ENCODE measurements around the gene FOXS1.
A peak's percentile ranks its signal among the peaks of the same experiment; 100 is the strongest.

The FOXS1 gene

DNA sequence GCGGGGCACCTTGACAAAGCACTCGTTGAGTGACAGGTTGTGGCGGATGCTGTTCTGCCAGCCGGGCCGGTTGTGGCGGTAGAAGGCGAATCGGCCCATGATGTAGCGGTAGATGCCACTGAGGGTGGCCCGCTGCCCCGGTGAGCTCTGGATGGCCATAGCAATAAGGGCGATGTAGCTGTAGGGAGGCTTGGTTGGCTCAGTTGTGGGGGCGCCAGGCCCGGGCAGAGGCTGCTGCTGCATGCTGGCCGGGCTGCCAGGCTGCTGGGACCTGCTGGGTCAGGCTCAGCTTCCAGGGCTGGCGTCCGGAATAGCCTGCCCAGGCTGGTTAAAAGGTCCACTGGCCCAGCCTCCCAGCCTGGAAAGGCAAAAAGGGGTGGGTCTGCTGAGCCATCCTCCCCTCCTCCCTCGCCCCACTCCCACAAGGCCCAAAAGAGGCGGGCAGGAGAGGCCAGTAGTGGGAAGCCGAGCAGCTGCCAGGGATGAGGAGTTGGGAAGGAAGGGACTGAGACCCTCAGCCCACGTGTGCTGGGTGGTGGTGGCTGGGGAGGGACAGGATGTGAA is at the start of gene FOXS1:
Gene FOXS1, minus strand, starts transcription at position 305 of the 564 bp plus-strand sequence. Its CDS starts 62 bp downstream, at position 243.
- no peak for DNase-seq

DNA sequence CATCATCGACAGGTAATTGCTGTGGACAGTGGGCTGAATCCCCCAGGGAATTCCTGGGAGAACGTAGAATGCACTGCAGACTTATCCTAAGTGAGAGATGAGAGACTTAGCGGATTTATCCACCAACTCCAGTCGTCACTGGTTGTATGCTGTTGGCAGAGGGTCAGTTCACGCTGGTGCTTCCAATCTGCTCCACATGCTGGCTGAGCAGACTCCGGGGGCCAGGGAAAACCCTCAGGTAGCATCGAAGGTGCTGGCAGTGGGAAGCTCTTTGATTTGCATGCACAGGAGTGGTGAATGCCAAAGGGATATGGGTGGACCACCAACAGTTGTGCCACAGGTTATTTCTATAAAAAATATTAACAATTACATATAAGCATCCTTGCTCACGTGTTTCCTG is 45.2 kb upstream of the FOXS1 start:
- DNase-seq: no peak

DNA sequence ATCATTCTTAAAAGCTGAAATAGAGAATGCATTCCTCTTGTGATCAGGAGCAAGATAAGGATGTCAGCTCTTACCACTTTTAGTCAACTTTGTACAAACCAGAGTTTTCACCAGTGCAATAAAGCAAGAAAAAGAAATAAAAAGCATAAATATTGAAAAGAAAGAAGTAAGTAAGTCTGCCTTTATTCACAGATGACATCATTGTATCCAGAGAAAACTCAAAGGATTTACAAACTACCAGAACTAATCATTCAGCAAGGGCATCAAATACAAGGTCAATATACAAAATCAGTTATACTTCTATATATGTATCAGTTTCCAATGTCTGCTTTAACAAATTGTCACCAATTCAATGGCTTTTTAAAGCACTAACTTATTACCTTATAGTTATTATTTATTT is 38.4 kb upstream of the FOXS1 start:
- no peak for DNase-seq

DNA sequence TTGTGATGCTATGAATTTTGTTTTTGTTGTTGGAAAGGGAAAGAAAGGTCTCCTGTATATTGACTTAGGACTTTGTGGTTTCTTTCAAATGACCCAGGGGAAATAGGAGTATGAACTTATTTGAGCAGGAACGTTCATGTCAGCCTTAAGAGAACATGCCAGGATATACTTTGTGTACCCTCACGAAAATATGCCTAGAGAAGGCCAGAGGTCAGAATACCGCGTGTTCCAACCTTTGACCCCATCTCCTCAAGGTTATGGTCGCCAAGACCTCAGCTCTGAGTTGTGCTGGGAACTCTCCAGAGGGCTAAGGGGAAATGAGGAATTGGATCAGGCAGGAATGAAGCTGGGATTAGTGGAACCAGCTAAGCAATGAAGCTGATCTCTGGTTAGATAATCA is 36.5 kb upstream of the FOXS1 start:
- no peak for DNase-seq

DNA sequence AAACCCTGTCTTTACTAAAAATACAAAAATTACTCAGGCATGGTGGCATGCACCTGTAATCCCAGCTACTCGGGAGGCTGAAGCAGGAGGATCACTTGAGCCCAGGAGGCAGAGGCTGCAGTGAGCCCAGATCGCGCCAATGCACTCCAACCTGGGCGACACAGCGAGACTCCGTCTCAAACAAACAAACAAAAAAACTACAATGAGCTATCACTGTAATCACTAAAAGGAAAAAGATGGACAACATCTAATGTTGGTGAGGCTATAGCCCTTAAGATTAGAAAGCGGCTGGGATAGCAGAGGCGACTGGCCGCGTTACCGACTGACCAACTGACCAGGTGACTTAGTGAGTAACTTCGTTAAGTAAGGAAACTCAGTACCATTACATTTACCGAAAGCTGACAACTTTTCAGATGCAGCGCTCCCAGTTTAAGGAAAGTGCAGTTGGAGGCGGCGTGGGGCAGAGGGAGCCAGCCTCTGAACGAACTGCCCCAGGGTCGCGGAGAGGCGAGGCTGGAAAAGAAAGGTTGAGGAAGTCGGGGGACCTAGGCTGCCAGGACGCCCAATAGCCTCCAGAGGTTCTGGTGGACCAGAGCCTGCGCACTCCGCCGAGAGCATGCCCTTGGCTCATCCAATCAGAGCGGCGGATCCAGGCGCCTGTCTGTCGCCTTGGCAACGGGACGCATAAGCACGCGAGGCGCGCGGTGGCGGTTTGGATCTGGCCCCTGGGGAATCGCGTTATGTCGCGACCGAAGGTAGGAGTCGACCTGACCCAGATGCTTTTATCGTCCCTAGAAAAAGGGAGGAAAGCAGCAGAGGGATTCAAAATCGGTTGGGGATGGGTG is 34.0 kb upstream of the FOXS1 start:
- DNase-seq: peak; percentile 81

DNA sequence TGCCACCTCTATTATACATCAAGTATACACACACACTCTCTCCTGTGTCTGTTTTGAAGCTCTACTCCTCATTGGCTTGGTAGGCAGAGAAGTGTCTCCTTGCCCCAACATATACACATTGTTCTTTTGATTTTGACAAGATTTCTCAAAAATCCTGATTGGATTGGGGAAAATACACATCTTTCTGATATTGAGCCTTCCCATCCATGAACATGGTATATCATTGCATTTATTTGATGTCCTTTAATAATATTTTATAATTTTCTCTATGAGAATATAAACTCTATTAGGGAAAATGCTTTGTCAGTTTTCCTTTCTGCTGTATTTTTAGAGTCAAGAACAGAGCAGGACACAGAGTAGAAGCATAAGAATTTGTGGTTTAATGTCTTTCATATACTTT is 32.3 kb upstream of the FOXS1 start:
- no peak for DNase-seq

DNA sequence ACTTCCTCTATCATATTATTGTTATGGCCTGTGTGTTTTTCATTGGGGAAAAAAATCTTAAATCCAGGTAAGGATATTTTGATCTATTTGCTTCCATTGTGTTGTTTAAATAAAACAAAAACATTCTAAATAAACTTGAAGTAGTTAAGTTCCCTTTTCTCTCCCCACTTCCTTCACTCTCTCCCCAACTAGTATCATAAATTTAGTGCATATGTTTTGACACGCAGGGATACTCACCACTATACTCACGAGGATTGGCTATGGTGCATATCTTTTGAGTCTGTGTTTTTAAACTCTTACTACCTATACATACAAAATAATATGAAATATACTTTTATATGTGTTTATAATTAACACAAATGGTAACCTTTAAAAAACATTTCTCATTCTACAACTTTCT is 30.3 kb upstream of the FOXS1 start:
- no peak for DNase-seq

DNA sequence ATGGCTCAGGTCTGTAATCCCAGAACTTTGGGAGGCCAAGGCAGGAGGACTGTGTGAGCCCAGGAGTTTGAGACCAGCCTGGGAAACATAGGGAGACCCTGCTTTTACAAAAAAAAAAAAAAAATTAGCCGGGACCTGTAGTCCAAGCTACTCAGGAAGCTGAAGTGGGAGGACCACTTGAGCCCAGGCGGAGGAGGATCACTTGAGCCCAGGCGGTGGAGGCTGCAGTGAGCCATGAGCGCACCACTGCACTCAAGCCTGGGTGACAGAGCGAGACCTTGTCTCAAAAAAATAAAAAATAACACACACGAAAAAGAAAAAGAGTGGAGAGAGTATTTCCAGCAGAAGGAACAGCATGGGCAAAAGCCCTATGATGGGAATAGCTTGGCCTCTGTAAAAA is 27.0 kb upstream of the FOXS1 start:
- no peak for DNase-seq

DNA sequence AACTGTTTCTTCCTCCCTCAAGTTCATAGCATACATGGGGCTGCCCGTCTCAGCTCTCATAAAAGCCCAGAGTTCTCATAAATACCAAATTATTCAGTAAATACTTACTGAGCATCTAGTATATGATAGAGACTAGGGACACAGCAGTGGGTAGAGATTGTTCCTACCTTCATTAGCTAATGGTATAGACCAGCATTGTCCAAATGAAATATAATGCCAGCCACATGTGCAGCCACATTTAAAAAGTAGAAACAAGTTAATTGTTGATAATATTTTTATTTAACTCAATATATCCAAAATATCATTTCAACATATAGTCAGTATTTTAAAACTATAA is 26.2 kb upstream of the FOXS1 start:
- DNase-seq: no peak

DNA sequence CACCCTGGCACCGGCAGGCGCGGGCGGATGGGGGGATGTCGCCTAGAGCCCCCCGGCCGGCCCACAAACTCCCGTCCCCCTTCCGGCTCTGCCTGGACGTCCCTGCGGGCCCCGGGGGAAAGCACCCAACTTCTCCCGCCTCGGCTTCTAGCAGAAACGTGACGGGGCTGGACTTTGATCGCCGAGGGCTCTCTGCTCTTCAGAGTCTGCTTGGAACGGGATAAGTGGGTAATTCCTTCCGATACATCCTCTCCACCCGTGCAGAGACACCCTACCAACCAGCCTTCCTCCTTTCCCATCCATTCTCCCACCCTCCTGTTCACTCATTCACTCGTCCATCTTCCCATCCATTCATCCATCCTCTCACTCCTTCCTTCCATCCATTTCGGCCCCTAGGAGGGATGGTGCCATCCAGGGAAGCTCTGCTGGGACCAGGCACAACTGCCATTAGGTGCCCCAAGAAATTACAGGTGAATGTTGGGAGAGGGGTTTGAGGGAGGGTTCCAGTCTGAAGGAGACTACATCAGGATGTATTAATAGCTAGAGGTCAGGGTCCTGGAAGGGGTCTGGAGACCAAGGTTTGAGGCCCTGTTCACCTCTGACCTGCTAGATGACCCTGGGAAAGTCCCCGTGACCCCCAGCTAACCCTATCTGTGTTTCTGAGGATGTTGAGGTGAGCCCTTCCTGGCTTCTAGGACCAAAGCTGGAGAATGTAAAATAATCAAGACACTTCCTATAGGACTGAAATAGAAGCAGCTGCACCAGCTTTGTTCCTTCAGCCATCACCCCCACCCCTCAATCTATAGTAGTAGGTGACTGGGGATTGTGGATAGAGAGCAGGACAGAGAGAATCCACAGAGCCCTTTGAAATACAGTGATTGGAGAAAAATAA is 25.6 kb upstream of the FOXS1 start:
- DNase-seq: no peak

DNA sequence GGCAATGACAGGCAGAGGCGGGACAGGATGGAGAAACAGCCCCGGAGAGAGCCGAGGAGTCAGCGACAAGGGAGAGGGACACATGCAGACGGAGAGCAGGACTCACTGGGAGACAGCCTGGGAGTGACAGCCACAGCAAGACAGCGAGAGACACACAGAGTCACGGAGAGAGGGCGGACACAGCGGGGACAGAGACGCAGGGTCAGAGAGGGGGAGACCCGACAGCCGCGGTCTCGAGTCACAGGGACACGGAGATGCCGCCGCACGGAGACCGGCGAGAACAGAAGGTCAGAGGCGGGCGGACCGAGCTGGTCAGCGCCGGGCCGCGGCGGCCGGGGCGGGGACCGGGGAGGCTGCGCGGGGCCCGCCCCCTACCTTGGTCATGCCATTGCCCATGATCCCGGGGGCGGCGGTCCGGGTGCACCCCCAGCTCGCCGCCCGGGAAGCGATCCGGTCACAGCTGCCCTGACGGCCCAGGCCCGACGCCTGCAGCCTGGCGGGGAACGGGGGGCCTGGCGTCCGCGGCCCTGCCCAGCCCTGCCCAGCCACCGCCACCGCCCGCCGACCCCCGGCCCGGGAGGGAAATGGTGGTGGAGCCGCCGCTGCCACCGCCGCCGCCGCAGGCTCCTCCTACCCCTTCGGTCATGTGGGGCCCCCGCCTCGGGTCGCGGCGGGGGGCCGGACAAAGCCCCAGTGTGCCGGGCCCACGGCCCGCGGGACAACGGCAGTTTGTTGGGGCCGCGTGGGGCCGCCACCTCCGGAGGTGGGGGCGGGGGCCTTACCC is 24.7 kb upstream of the FOXS1 start, which contains the start of the genes DUSP15 and TTLL9:
Gene DUSP15, minus strand, starts transcription at position 586 of the 784 bp plus-strand sequence. Its CDS starts 190 bp downstream, at position 396.
Gene TTLL9, plus strand, starts transcription at position 693 of the 784 bp plus-strand sequence. CDS start 493 bp downstream, outside the sequence.
- DNase-seq: no peak

DNA sequence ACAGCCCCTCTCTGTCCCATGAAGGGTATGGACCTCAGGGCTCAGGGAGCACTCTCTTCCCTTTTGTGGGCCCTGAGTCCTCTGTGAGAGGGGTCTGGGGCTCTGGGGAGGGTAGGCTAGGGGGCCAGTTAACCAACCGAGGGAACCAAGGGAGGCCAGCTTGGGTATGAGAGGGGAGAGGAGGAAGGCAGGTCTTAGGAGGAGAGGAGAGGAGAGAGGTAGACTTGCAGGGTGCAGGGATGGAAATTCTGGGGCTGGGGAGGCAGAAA is 24.2 kb upstream of the FOXS1 start:
- no peak for DNase-seq

DNA sequence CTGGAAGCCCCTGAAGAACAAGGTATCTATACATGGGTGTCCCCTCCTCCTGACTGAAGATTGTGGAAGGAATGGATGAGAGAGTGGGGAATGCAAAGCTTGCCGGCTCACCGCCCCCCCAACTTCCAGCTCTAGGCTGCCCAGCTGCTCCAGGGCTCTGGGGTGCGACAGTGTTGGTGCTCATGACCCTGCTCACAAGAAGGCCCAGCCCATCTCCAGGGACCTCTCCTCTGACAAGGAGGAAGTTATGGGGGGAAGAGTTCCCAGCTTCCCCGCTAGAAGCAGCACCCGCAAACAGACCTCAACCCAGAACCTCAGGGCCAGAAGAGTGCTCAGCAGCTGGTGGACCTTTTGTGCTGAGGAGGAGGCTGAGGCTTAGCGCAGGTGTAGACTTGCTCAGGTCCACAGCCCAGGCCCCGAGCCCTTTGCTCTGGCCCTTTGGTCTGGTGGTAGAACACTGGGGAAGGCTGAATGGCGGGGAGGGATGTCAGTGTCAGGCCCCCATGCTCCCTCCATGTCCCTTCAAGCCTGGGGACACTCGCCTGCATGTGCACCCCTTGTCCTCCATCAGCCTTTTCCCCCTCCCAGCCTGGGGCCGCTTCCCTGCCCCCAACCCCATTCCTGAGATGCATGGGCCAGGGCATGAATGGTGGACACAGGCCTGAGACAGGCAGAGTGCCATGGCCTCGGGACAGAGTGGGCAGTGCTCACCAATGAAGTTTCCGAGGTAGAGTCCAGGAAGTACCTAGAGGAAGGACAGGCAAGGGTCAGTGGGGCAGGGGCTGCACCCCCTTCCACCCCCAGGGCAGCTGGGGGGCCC is 23.7 kb upstream of the FOXS1 start:
- DNase-seq: no peak

DNA sequence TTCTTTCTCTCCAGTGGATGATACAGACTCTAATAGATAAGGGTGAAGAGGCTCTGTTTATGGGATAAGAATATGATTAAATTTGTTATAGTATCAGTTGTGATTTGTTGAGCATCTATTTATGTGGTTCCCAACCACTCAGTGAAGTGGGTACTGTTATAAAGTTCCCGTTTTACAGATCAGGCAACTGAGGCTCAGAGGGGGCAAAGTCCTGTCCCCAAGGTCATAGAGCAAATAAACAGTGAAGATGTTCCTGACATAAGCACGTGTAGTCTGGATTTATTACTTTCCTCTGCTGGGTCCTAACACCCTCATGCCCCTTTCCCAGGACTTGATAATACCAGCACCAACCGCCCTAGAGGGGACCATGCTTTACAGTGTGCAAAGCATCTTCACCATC is 20.8 kb upstream of the FOXS1 start:
- DNase-seq: no peak

DNA sequence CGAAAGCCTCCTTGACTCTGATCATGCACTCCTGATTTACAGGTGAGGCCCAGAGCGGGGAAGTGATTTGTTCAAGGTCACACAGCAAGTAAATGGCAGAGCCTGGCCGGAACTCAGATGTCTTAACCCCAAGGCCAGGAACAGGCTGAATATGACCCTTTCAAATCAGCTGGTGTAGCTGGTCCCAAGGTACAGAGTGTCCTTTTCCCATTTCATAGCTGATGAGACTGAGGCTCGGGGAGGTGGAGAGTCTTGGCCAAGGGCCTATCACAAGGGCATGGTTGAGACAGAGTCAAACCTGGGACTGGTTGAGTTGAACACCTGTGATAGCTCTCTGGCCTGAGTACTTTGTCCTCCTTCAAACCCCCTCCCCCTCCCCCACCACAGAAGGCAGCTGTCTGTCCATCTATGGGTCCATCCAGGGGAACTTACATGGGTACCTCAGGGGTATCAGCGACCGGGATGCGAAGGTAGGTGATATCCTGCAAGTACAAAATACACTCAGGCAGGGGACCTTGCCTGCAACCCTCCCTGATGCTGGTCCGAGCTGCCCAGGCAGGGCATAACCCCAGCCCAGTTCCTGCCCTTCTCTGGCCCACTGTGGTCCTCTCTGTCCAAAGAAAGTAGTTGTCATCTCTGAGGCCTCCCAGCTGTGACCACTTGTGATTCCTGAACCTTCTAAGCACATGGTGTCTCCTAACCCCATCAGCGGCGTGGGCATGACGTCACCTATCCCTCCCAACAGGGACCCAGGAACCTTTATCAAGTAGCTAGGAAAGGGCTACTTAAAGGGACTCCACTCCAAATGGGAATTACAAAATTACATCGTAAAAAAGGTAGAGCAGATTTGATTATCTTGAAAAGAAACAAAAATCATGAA is 19.4 kb upstream of the FOXS1 start:
- no peak for DNase-seq

DNA sequence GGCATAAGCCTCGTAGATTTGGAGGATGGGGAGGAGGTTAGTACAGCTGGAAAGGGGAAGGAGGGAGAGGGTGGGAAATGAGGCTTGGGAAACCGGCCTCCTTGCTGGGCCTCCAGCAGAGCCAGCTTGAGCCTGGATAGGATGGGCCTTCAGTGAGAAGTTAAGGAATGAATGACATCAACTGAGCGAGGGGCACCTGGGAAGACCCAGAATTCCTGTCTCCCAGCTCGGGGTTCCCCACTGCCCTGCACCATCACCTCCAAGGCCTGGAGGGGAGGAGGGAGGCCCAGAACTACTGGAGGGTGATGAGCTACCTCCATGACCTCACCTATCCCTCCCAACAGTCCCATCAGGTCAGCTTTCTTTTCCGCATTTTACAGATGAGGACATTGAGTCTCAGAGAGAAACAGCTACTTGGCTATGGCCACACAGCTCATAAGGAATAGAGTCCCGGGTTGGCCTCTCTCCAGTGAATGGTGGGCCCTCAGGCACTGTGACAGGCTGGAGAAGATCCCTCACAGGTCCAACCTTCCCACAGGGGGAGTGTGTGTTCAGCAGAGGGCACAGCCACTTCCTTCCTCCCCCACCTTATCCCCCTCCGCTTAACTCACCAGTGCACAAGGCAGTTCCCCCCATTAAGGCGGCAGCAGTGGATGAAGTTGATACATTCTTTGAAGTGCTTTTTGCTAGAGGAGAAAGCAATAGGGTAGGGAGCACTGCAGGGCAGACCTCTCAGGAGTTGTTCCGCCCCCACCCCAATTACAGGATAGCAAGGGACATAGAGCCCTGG is 18.1 kb upstream of the FOXS1 start:
- no peak for DNase-seq

DNA sequence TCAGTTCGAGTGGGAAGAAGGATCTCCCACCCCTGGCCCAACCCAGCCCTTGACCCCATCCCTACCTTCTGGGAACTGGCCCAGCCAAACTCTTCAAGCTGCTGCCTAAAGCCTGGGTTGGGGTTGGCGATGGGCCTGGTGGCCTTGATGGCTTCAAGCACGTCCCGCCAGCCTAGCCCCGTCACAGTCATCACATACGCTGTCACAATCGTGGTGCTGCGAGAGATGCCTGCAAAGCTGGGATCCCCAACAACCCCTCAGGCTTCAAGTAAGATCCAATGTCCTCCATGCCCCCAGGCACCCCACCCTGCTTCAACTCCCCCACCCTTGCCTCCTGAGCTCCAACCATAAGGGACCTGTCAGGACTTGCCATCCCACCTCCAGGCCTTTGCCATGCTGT is 17.1 kb upstream of the FOXS1 start:
- no peak for DNase-seq

DNA sequence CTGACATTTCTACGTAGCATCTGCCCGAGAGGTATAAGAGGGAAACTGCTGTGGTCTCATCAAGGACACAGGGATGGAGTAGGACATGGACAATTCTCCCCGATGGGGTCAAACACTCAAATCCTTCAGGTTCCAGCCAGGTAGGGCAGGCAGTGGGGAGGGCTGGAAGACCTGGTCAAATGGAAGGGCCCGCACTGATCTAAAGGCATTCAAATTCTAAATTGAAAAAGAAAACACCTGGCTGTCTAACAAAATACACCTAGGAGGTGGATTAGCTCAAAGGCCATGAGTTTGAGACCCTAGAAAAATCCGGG is 16.7 kb upstream of the FOXS1 start:
- no peak for DNase-seq

DNA sequence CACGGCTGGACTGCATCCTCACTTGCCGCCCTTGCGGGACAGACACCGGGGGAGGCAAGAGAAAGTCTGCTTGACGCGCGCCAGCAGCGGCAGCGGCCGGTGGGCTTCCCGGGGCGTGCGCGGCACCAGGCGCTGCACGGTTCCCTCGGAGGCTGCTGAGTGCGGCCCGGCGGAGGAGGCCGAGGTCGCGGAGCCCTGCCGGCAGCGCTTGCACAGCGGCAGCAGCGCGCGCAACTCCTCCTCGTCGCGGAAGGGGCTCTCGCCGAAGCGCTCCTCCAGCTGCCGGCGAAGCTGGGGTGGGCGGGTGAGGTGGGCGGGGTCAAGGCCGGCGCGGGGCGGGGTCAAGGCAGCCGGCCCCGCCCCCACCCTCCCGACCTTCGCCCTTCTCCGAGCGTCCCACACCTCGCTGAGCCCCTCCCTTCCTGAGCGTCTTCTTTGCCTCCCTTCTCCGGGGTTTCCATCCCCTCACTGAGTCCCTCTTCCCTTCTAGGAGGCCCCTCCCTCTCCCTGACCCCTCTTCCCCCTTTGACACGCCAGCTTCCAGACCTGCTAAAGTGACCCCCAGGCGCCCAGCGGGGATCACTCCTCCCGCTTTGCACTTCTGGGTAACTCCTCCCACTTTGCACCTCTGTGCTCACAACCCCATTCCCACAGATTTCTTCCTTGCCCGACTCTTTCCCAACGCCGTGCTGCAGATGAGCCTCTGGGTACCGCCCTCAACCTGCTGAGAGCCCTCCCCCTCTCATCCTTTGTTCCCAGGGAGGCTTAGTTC is 16.2 kb upstream of the FOXS1 start:
- peak; percentile 66 for DNase-seq

DNA sequence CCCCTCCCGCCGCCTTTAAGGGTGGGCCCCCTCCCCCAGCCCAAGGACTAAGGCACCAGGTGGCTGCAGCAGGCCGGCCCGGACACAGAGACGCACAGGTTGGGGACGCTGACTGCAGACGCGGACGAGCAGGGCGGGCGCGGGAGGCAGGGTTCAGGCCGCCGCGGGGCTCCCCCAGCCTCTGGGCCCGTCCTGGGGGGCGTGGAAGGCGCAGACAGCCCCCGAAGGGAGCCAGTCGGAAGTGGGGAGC is 15.7 kb upstream of the FOXS1 start:
- peak; percentile 24 for DNase-seq
